Femur (tissue), 1 donor: Measurements from ENCODE around the gene D2HGDH.
A peak's percentile ranks its signal among the peaks of the same experiment; 100 is the strongest.
"Not testable (repeated sequence)": the region's sequence is repeated elsewhere in the genome, so short reads cannot be mapped to it uniquely, and the experiment has no call there.

ENCODE experiments used
- DNase-seq: peaks from one replicate; pipeline ENCODE4 v3.0.0-alpha.2; 2017

D2HGDH gene

DNA sequence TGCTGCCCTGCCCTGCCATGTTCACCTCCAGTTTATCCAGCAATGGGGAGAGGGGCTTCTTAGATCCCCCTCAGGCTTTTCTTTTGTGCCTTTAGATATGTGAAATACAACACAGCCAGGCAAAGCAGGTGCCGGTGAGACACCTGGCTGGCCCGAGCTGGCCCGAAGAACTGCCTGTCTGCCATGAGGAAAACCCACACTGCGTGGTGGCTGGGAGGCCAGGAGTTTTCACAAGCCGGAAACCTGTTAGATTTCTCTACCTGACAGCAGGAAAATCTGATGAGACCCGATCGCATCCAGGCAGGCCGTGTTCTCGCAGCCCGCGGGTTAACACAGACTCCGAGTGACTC, 36.5 kb downstream of the D2HGDH start:
- DNase-seq: no peak

DNA sequence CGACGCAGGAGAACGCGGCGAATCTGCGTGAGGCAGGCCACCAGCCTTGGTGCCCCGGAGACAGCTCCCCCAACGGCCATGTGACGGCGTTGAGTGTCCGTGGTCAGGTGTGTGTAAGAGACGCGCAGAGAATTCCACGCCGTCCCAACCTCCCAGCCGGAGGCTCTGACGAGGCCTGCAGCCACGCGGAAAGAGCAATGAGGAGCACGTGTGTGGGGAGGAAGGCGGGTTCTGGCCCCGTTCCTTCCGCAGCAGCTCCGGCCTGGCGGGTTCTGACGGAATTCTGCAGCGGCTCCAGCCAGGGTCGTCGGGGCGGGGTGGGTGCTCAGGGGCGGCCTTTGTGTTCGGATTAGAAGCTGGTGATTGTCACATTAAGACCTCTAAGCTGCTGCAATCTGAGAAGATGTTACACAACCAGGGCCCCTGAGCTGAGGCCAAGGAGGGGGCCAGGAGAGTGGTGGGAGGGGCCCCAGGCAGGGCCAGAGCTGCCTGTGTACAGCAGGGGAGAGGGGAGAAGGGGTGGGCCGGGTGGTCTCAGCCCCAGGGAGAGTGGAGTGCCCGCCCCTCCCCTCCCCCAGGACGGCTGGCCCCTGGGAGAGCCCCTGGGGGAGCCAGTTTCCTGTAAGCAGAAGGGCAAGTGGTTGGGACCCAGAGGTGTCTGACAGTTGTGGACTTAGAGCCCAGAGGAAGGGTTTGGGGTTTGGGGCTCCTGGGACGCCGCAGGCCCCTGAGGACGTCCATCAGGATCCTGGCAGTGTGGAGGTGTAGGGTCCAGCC, 37.0 kb downstream of the D2HGDH start:
- peak; percentile 58 for DNase-seq

DNA sequence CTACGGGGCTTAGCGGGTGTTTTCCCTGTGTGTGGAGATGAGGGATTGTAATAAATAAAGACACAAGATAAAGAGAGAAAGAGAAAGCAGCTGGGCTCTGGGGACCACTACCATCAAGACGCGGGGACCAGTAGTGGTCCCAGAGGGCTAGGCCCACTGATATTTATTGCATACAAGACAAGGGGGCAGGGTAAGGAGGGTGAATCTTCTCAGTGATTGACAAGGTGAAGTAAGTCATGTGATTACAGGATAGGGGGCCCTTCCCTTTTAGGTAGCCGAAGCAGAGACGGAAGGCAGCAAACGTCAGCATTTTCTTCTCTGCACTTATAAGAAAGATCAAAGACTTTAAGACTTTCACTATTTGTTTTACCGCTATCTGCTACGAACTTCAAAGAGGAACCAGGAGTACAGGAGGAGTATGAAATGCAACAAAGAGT, 37.7 kb downstream of the D2HGDH start:
- no peak for DNase-seq

DNA sequence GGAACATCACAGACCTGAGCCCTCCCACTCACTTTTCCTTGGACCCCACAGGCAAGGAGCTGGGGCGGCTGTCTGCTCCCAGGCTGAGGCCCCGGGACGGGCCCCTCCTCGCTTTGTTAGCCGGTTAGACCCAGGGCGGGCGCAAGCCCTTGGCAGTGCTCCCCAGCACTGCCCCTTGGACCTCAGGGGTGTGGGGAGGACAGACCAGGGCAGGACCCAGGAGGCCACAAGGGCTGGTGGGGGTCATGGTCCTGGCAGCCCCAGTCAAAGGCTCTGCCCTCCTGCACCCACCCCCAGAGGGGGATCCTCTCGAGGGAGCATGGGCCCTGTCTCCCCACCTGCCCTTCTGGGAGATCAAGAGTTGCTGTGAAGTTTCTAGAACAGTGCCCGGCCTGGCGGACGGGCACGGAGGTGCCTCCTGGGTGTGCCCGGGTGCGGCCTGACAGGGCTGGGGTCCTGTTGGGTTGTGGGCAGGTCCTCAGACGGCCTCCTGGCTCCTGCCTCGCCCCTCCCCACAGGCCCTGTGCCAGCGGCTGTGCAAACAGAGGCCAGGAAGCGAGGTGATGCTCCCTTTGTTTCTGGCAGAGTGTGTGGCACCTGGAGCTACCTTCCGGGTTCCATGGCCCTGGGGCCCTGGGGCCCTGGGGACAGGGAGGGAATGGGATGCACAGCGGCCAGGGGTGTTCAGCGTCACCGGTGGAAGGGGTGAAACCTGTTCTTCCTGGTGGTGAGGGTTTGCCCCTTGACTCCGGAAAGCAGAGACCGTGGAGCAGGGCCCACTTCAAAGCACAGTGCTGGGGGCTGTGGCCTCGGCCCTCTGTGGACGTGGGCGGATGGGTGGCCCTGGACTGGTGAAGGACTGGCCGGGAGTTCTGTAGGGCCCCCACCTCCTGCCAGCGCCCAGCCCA, 39.3 kb downstream of the D2HGDH start:
- DNase-seq: no peak

DNA sequence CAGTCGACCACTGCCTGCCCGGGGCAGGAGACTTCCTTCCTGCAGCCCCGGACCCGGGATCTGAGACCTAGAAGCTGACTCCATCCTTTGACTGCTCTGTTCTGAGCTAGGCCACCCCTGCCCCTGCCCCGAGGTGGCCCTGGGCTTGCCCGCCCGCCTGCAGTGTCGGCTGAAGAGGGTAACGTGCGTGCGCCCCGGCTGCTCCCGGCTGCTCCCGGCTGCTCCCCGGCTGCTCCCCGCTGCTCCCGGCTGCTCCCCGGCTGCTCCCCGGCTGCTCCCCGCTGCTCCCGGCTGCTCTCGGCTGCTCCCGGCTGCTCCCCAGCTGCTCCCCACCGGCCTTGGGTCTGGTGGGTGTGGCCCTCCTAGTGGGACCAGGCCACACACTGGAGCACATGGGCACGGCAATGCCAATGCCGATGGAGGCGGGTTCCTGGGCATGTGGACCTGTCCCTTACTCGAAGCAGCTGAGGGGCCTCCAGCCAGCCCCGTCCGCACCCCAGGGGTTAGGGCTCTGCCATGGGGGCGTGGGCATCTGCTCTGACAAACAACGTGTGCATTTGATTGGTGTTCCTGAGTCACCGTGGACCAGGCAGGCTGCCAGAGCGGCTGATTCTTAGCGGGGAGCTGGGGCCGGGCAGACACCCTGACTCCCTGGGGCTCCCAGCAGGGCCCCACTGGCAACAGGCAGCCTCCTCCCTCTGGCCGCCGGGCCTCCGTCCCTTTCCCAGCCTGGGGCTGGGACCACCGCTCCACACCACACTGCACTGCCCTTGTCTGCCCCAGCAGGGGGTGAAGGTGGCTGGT, 40.2 kb downstream of the D2HGDH start:
- DNase-seq: no peak

DNA sequence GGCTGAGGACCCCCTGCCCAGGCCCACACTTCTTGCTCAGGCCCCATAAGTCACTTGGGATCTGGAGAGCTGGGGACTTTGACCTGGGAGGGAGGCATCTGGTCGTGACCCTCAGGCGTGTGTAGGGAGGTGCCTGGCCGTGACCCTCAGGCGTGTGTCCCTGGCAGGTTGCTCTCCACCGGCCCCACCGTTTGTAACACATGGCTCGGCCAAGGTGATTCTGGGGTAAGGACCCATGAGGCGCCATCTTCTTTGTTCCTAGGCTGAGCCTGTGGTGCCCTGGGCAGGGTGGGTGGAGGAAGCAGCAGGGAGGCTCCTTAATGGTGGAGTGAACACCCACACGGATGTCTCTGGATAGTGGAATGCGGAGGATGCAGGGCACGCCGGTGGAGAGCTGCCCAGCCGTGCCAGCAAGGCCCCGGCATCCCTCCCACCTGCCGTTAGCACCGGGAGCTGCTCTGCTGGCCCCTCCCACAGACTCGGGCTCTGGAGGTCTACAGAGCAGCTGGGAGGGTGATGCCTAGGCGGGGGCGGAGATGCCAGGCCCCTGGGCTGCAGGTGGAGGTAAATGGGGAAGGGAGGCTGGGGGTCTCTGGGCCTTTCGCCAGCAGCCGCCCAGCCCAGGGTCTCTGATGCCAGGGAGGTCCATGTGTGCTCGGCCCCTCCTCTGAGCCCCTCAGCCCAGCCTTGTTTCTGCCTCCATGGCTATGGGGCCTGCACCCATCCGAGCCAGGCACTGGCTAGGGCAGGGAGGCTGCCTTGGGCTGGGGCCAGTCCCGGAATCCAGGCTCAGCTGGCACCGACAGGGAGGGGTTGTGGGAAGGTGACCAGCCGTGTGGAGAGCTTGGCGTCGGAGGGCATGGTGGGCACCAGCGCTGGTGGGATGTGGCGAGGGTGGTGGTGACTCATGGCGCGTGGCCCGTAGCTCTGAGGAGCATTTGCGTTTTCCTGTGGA, 41.1 kb downstream of the D2HGDH start:
- DNase-seq: no peak

DNA sequence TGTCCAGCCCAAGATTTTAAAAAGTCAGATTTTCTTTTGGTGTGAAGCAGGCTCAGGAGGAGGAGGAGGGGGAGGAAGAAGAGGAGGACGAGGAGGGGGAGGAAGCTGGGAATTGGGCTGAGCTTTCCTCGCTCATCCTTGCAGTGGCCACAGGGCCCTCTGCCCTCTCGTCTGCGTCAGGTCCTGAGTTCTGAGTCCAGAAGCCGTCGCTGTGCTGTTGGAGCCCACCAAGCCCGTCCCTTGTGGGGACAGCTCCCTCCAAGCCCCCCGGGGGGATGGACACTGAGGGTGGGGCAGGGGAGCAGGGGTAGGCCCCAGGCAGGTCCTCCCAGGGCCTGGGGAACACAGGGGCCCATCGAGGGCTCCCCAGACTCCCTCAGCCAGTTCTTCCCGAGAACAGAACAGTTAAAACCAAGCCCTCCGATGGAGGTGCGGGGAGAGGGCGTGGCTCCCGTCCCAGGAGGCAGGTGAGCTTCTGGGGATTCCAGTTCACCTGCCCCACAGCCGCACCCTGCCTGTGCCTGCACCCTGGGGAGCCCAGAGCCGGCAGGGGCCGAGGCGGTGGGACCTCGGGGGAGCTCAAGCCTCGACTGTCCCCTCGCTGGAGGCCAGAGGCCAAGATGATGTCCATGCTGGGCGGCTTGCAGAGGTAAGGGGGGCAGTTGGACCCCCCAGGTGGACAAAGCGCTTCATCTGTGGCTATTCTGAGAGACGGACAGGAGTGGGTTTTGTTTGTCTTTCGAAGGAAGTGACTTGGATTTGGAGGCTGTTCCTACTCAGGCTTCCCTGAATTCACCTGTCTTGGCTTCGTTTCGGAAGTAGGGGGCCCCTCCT, 42.1 kb downstream of the D2HGDH start, which contains the start of gene GAL3ST2:
GAL3ST2 (plus strand) TSS at position 487 of the 834 bp plus-strand sequence; CDS start at position 621, 134 bp downstream.
- DNase-seq: no peak

DNA sequence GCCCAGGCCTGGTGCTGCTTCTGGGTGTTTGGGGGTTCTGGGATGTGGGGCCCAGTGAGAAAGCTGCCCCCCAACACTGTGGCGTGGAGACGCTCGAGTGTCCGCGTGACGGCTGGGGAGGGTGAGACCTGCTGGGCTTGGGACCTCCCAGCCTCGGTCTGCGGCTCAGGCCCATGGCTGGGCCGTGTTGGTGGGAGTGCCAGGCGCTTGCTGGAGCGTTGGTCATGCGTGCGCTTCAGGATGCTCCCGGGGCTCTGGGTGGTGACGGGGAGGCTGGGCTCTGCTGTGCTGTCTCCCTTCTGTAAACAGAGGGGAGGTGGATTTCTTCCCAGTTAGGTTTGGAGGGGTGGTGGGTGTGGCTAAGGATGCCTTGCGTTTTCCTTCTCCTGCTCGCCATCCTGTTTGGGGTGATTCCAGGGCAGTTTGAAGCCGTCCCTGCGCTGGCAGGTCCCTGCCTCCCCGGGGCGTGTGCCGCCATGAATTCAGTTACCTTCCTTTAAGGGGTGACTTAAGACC, 42.8 kb downstream of the D2HGDH start:
- no peak for DNase-seq

DNA sequence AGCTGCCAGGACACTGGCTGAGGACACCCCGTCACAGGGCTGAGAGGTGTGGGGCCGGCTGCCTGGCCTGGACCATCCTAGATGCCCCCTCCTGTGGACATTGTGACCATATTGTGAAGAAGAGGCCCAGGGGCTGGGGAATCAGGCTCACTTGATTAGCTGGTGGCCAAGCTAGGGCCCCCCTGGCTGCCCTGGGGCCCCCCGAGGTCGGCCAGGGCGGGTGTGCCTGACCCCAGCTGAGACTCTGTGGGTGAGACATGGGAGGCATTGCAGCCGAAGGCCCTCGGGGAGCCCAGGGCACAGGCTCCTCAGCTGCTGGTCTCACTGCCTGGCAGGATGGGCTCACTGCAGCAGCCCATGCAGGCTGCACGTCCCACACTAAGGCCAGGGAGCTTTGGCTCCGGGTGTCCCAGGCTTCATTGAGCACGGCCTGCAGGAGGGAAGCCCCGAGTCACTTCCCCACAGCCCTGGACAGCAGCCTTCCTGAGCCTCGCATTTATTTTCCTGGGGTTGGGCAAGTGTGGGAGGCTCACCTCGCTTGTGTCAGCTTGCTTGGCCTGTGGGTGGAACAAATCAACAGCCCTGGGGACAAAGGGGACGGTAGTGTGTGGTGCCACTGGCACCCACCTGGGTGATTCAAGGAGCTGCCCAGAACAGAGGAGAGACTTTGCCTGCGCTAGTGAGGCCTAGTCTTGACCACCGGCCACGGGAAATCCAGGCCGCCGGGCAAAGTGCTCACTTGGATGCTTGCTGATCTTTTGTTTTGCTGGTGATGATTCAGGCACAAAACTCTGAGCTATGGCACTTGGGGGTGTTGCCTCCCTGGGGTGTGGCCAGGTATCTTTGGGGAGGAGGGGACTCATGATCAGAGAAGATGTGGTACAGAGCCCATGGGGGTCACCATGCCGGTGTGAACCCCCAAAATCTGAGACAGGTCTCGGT, 43.5 kb downstream of the D2HGDH start:
- DNase-seq: no peak

DNA sequence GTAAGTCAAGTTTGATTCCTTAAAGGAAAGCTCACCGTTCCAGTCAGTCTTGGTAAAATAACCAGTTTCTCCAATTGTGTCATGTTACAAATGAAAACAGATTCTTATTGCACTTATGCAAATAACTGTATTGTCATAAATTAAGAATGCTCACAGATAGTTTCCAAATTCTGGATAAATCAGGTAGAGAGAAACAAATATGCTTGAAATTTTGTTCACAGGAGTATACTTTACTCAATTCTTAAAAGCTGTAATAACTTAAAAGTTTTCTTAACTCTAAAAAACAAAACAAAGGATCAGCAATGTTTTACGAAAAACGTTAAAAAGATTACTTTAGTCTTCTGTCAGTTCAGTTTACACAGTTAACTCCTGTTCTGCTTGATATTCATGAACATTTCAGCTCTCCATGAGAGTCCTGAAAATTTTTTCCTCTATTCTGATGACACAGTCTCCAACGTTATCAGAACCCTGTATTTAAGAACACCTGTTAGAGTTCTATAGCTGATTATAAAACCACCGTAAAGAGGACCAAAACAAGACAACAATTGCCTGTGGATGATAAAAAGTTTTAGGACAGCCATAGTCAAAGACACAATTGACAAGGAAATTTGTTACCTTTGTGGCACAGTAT, 46.6 kb downstream of the D2HGDH start:
- DNase-seq: no peak

DNA sequence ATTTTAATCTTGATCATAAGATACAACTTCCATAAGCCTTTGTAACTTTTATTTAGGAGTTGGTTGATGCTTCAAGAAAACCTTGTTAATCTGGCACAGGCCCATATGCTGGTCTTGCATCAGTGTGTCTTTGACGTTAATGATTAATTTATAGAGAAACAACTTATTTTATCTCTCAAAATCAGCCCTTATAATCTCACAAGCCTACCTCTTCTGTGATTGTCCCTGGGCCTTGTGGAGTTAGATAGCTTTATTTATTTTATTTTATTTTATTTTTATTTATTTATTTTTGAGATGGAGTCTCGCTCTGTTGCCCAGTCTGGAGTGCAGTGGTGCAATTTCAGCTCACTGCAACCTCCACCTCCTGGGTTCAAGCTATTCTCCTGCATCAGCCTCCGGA, 47.6 kb downstream of the D2HGDH start:
- not testable (repeated sequence) for DNase-seq

DNA sequence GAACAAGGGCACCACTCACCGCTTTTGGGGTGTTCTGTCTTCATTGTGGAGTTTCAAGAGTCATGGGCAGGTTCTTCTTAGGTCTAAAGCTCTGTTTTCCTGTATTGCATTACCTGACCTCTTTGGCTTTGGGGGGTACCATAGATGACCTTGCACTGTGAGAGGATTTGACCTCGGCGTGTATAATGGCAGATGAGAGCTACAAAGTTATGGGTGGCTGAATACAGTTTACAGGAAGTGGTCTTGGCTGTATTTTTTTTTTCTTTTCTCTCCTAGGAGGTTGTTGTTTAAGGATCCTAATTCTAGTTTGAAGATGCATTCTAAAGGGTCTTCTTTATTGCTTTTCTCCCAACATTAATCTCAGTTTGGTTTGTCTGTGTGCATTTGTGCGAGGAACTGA, 53.7 kb downstream of the D2HGDH start:
- no peak for DNase-seq

DNA sequence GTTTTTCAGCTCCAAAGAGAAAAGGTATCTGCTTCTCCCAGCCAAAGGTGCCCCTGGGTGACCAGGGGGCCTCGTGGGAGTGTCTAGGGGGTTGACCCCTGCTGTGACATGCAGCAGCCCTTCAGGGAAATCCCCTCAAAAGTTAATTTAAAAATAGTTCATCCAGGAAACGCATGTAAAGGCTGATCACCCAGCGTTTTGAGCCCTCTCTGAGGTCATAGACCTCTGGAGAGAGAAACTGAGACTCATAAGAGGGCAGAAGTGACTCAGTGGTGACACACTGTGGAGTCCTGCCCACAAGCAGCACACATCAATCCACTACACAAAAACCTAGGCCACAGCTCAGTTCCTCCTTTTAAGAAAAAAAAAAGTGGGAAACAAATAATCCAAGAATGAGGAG, 54.1 kb downstream of the D2HGDH start:
- no peak for DNase-seq

DNA sequence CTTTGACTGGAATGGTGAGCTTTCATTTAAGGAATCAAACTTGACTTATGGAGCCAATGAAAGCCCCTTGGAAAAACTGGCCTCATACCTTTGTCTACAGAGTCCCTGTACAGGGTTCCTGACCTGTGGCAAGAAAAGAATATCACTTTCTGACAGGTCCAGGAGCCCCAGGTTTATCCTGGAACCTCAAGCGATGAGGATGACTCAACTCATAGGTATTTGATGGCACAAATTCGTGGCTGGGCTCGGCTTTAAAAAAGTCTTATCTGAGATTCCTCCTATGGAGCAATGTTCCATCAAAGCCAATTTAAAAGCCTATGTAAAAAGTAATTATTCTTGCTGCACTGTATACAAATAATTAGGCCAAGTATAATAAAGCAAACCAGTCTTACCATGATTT, 57.0 kb downstream of the D2HGDH start:
- DNase-seq: not testable (repeated sequence)

DNA sequence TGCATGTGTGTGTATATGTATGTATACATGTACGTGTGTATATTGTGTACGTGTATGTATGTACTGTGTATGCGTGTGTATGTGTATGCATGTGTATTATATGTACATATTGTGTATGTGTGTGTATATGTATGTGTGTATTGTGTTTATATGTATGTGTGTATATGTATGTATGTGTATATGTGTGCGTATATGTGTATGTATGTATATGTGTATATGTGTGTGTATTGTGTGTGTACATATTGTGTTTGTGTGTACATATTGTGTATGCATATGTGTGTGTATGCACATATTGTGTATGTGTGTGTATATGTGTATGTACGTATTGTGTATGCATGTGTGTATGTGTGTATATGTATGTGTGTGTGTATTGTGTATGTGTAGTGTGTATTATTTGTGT, 59.0 kb downstream of the D2HGDH start:
- DNase-seq: no peak

DNA sequence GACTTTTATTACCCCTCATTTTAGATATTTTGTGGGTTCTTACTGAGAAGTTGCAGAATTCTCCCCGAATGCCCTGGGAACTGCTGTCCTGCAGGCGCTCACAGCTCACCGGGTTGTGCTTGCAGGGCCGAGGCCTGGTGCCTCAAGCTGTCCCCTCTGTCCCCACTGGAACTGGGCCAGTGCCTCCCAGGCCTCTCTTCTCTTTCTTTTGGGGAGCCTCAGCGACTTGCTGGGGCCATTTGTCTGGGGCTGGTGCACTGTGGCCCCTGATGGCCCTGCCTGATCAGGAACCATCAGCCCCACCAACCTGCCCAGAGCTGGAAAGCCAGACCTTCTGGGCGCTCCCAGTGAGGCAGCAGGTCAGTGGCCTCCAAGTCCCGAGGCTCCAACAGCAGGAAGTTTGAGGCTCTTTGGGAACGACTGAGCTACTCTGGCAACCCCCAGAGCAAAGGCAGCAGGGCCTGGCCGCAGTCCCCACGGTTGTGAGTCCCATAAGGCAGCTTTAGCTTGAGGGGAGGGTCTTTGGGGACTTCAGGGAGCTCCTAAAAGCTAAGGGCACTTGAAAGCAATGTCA, 59.9 kb downstream of the D2HGDH start:
- no peak for DNase-seq

DNA sequence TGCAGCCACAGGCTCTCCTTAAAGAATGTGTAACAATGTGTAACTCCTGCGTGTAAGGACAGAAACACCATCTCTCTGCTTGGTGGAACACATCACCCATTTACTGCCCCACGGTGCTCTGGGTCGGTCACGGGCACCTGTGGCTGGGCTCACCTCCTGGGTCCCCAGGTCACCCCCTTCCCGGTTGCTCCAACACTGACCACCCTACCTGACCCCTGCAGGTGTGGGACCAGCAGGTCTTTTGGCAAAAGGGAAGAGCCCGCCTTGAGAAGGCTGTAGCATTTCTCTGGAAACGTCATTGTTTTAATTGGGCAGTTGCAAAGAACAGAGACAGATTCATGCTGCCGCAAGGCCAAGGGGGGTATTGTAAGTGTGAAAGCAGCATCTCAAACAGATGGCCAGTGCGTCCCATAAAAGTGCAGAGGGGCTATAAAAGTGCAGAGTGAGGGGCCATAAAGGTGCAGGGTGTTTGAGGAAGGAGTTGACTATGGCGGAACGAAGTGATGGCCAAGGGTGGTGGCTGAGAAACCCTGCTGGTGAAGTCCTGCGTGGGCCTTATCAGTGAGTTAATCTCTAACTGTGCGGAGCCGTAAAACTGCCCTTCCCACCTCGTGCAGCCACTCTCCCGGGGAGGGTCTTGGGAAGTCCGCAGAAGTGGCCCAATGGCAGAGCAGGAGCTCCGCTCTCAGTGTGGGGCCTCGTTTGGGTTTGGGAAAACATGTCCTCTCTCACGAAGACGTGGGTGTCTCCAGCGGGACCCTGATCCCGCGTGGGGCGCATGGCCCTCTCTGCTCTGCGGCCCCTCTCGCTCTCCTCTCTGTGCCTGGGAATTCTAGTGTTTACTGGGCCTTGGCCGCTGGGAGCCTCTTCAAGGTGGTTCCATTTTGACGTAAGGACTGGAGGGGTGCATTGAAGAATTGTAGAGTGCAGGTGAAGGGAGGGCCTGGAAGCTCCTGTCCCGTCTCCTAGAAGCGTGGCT, 60.9 kb downstream of the D2HGDH start:
- no peak for DNase-seq
